Neural progenitor cell (in vitro differentiated cells): ENCODE measurements around the gene ALG12. TPM values are rescaled to one million over a fixed set of nuclear protein-coding genes. Genes with fewer than 3 reads are reported as not detected.

ENCODE experiments used
- DNase-seq: peaks from one replicate; pipeline ENCODE4 v3.0.0-alpha.2; 2016; ENCODE audit warnings: low spot score
- H2AFZ ChIP-seq: fragments of 200-600 bp; sonication (generic); replicated peaks from 2 replicates; pipeline ENCODE4 v1.6.1; 2016; ENCODE audit warnings: antibody characterized with exemption
- H3F3A ChIP-seq: fragments of 200-600 bp; sonication (generic); 2 replicates; pipeline ENCODE4 v1.6.1; 2016; ENCODE audit warnings: antibody characterized with exemption, low read depth
- H3K27ac ChIP-seq: fragments of 200-600 bp; sonication (generic); 2 replicates; pipeline ENCODE4 v1.5.1; 2016; ENCODE audit warnings: mild to moderate bottlenecking
- H3K27me3 ChIP-seq: fragments of 200-600 bp; sonication (generic); 2 replicates; pipeline ENCODE4 v1.6.1; 2016; ENCODE audit warnings: mild to moderate bottlenecking, moderate library complexity
- H3K36me3 ChIP-seq: fragments of 200-600 bp; sonication (generic); 2 replicates; pipeline ENCODE4 v1.5.1; 2016
- H3K4me1 ChIP-seq: fragments of 200-600 bp; sonication (generic); 2 replicates; pipeline ENCODE4 v1.6.1; 2016; ENCODE audit warnings: mixed run types
- H3K4me2 ChIP-seq: fragments of 200-600 bp; sonication (generic); 2 replicates; pipeline ENCODE4 v1.6.1; 2016
- H3K4me3 ChIP-seq: fragments of 200-600 bp; sonication (generic); 2 replicates; pipeline ENCODE4 v1.5.1; 2016
- H3K79me2 ChIP-seq: fragments of 200-600 bp; sonication (generic); 2 replicates; pipeline ENCODE4 v1.6.1; 2016; ENCODE audit warnings: low read depth
- H3K9ac ChIP-seq: fragments of 200-600 bp; sonication (generic); 2 replicates; pipeline ENCODE4 v1.6.1; 2016
- H3K9me3 ChIP-seq: fragments of 200-600 bp; sonication (generic); 2 replicates; pipeline ENCODE4 v1.5.1; 2016; ENCODE audit warnings: low read depth
- H4K20me1 ChIP-seq: fragments of 200-600 bp; sonication (generic); 2 replicates; pipeline ENCODE4 v1.6.1; 2016; ENCODE audit warnings: low read depth
- H3K27ac Mint-ChIP-seq: 3 replicates; pipeline ENCODE4 v1.8.0; 2021; ENCODE audit warnings: mixed read lengths
- H3K27me3 Mint-ChIP-seq: 2 replicates; pipeline ENCODE4 v1.8.0; 2022; ENCODE audit warnings: low read depth, mild to moderate bottlenecking, inconsistent platforms, moderate library complexity, mixed read lengths; ENCODE audit not compliant: insufficient read depth
- H3K36me3 Mint-ChIP-seq: 3 replicates; pipeline ENCODE4 v1.8.0; 2021; ENCODE audit warnings: mixed read lengths
- H3K4me1 Mint-ChIP-seq: 3 replicates; pipeline ENCODE4 v1.8.0; 2021; ENCODE audit warnings: mixed read lengths
- H3K4me3 Mint-ChIP-seq: 3 replicates; pipeline ENCODE4 v1.8.0; 2021; ENCODE audit warnings: mild to moderate bottlenecking, moderate library complexity, mixed read lengths
- H3K9me3 Mint-ChIP-seq: 3 replicates; pipeline ENCODE4 v1.8.0; 2020; ENCODE audit warnings: mixed read lengths
- EZH2 ChIP-seq: fragments of 200-600 bp; sonication (generic); IDR thresholded peaks from 2 replicates; pipeline ENCODE4 v1.6.1; 2017; ENCODE audit warnings: antibody characterized with exemption, mild to moderate bottlenecking, moderate library complexity
- EZH2phosphoT487 ChIP-seq: fragments of 200-600 bp; sonication (generic); IDR thresholded peaks from 2 replicates; pipeline ENCODE4 v1.6.1; 2017; ENCODE audit warnings: antibody characterized with exemption
- total RNA-seq: library from RNA; depleted of rRNA; stranded (reverse); fragments of >200 nt; gene quantifications from 2 replicates; pipeline ENCODE4 v1.2.3, GENCODE V29; 2015; ENCODE audit warnings: low replicate concordance
- TF ChIP-seq, protein P1 (sequence below): fragments of 200-600 bp; sonication (generic); IDR thresholded peaks from 2 replicates; pipeline ENCODE4 v1.5.1; 2017; ENCODE audit warnings: antibody characterized with exemption, mild to moderate bottlenecking

ALG12 gene
- total RNA-seq, 1 donor from 2014 or later = 4.9 TPM

DNA sequence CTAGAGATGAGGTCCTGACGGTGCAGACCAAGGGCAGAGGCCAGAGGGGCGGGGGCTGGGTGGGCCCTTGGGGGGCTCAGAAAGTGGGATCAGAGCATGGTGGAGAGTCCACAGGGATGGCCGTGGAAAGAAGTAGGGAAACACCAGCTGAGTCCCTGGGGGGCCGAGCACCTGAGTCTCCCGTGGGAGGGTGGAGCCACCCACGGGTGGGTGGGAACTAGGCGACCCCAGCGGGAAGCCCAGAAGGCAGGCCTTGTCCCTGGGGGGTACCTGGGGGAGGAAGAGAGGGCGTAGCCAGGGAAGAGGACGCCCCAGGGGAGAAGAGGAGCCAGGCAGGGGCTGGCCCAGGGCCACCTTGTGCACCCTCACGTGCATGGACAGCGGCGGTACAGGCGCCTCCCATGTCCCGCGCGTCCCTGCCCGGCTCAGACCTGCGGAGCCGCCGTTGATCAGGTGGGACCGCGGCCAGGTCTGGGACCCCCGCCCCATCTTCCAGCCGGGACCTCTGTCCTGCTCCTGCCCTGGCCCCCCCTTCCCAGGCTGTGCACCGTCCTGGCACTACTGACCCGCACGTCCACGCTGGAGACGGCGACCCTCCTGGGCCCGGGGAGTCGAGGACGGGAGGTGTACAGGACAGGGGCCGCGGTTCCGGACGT, 10.4 kb upstream of the ALG12 start:
- TF ChIP-seq, protein P1, sequence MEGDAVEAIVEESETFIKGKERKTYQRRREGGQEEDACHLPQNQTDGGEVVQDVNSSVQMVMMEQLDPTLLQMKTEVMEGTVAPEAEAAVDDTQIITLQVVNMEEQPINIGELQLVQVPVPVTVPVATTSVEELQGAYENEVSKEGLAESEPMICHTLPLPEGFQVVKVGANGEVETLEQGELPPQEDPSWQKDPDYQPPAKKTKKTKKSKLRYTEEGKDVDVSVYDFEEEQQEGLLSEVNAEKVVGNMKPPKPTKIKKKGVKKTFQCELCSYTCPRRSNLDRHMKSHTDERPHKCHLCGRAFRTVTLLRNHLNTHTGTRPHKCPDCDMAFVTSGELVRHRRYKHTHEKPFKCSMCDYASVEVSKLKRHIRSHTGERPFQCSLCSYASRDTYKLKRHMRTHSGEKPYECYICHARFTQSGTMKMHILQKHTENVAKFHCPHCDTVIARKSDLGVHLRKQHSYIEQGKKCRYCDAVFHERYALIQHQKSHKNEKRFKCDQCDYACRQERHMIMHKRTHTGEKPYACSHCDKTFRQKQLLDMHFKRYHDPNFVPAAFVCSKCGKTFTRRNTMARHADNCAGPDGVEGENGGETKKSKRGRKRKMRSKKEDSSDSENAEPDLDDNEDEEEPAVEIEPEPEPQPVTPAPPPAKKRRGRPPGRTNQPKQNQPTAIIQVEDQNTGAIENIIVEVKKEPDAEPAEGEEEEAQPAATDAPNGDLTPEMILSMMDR = no peak
- no peak for TF ChIP-seq EZH2
- TF ChIP-seq EZH2phosphoT487 = no peak
- Mint-ChIP-seq H3K36me3 (peaks cover 2% of the 10 kb centered on the region), H3K4me1 (peaks cover 27% of the 10 kb centered on the region), H3K27me3 (peaks cover 12% of the 10 kb centered on the region), H3K9me3 (no peaks in the 10 kb centered on the region), H3K4me3 (no peak overlapping the region), H3K27ac (no peak overlapping the region)
- Histone ChIP-seq H3K4me2 (peak overlapping the region; percentile 73), H4K20me1 (no peaks in the 10 kb centered on the region), H3K79me2 (no peaks in the 10 kb centered on the region), H3K4me1 (no peaks in the 10 kb centered on the region), H3F3A (peaks cover 11% of the 10 kb centered on the region), H2AFZ (no peak overlapping the region), H3K9me3 (no peaks in the 10 kb centered on the region), H3K27me3 (peaks cover 34% of the 10 kb centered on the region), H3K27ac (no peak overlapping the region), H3K9ac (no peak overlapping the region), H3K4me3 (peak overlapping the region; percentile 37), H3K36me3 (no peaks in the 10 kb centered on the region)
- no peak for DNase-seq

- Histone ChIP-seq H3F3A (peaks cover 9% of the 10 kb centered on the region), H4K20me1 (no peaks in the 10 kb centered on the region), H3K4me3 (no peak overlapping the region), H3K4me2 (no peak overlapping the region), H2AFZ (no peak overlapping the region), H3K9me3 (no peaks in the 10 kb centered on the region), H3K9ac (no peak overlapping the region), H3K36me3 (no peaks in the 10 kb centered on the region), H3K79me2 (no peaks in the 10 kb centered on the region), H3K27ac (no peak overlapping the region), H3K4me1 (no peaks in the 10 kb centered on the region), H3K27me3 (peaks cover 34% of the 10 kb centered on the region)
- Mint-ChIP-seq H3K27me3 (peaks cover 12% of the 10 kb centered on the region), H3K4me3 (peak overlapping the region; percentile 13), H3K27ac (no peak overlapping the region), H3K4me1 (peaks cover 23% of the 10 kb centered on the region), H3K9me3 (no peaks in the 10 kb centered on the region), H3K36me3 (peaks cover 2% of the 10 kb centered on the region)
- no peak for DNase-seq
- TF ChIP-seq, protein P1 = no peak
- TF ChIP-seq EZH2 = no peak
These were observed 9.9 kb upstream of the ALG12 start for GRCh38 chr22:49928185-49928495.

GRCh38 chr22:49927483-49928184, 9.4 kb upstream of the ALG12 start:
- no peaks in the 10 kb centered on the region for H3K9me3 Mint-ChIP-seq
- Histone ChIP-seq H3K9me3 (no peaks in the 10 kb centered on the region), H3K27ac (no peak overlapping the region), H3K27me3 (peaks cover 34% of the 10 kb centered on the region), H3K79me2 (no peaks in the 10 kb centered on the region), H3K4me2 (no peak overlapping the region), H3K4me1 (no peaks in the 10 kb centered on the region), H3K9ac (no peak overlapping the region), H4K20me1 (no peaks in the 10 kb centered on the region), H3F3A (peaks cover 9% of the 10 kb centered on the region), H2AFZ (no peak overlapping the region), H3K36me3 (no peaks in the 10 kb centered on the region), H3K4me3 (no peak overlapping the region)
- TF ChIP-seq EZH2phosphoT487 = no peak
- TF ChIP-seq EZH2 = no peak
- TF ChIP-seq, protein P1 = no peak
- H3K36me3 Mint-ChIP-seq = peaks cover 2% of the 10 kb centered on the region
- no peak for DNase-seq
- peaks cover 12% of the 10 kb centered on the region for H3K27me3 Mint-ChIP-seq
- peak overlapping the region; percentile 40 for H3K27ac Mint-ChIP-seq
- H3K4me3 Mint-ChIP-seq = peak overlapping the region; percentile 59
- H3K4me1 Mint-ChIP-seq = peaks cover 21% of the 10 kb centered on the region
